Measurements from ENCODE around the gene SLC44A4.
A peak's percentile ranks its signal among the peaks of the same experiment; 100 is the strongest.

SLC44A4 gene

DNA sequence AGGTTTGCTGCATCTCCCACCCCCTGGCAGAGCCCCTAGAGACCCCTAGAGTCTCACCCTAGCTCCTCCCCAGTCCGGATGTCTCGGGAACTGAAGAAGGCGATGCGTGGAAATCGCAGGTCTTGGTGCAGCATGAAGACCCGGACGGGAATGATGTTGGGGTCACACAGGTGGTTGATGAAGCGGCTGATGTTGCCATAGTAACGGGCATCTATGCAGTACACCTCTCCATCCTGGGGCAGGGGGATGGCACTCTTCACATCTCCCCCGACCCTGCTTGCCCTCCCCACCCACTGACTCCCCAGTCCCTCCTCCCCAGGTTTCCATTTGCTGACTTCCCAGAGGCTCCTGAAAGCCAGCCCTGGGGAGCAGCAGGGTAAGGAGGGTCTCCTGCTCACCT, 1.8 kb upstream of the SLC44A4 start:
- DNase-seq (ENCODE audit: low spot score) = no peak
- H3K36me3 ChIP-seq (ENCODE audit: low read depth) = peaks cover 45% of the 10 kb centered on the region
- ATAC-seq (ENCODE audit: low read depth) = no peak

DNA sequence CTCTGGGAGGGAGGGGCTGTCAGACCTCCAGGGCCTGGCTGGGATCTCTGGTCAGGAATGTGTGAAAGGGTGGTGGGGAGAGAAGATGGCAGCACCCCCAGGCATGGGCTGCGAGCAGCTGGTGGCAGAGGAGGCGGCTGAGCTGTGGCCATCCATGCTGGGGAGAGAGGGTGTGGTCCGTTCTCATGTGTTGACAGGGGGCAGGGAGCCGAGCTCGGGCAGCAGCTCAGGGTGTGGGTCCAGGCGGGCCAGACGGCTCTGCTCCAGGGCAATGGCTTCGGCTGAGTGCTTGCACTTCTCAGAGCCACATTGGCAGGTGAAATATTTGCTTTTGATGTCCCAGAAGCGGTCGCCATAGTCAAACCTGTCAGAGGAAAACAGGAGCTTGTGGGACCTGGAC, 1.1 kb upstream of the SLC44A4 start:
- Histone ChIP-seq H3K9me3 (ENCODE audit: severe bottlenecking) (no peaks in the 10 kb centered on the region), H3K4me1 (ENCODE audit: insufficient read depth, poor library complexity, severe bottlenecking) (no peaks in the 10 kb centered on the region), H3K27ac (ENCODE audit: poor library complexity, severe bottlenecking) (no peak overlapping the region), H3K4me3 (ENCODE audit: severe bottlenecking) (no peak overlapping the region), H3K36me3 (ENCODE audit: low read depth) (peaks cover 41% of the 10 kb centered on the region), H3K27me3 (ENCODE audit: insufficient read depth, poor library complexity, severe bottlenecking) (no peaks in the 10 kb centered on the region)
- DNase-seq (ENCODE audit: low spot score) (no peak), ATAC-seq (ENCODE audit: low read depth) (no peak)
- TF ChIP-seq CTCF (IDR thresholded peaks at IDR 0.05; ENCODE audit: poor library complexity, severe bottlenecking) = no peak

More for the DNA sequence above, 1.8 kb upstream of the SLC44A4 start:
- H3K4me3 ChIP-seq (ENCODE audit: severe bottlenecking) = no peak overlapping the region
- no peaks in the 10 kb centered on the region for H3K27me3 ChIP-seq (ENCODE audit: insufficient read depth, poor library complexity, severe bottlenecking)
- TF ChIP-seq CTCF (IDR thresholded peaks at IDR 0.05; ENCODE audit: poor library complexity, severe bottlenecking) = no peak
- no peaks in the 10 kb centered on the region for H3K9me3 ChIP-seq (ENCODE audit: severe bottlenecking)
- no peaks in the 10 kb centered on the region for H3K4me1 ChIP-seq (ENCODE audit: insufficient read depth, poor library complexity, severe bottlenecking)
- H3K27ac ChIP-seq (ENCODE audit: poor library complexity, severe bottlenecking) = no peak overlapping the region

DNA sequence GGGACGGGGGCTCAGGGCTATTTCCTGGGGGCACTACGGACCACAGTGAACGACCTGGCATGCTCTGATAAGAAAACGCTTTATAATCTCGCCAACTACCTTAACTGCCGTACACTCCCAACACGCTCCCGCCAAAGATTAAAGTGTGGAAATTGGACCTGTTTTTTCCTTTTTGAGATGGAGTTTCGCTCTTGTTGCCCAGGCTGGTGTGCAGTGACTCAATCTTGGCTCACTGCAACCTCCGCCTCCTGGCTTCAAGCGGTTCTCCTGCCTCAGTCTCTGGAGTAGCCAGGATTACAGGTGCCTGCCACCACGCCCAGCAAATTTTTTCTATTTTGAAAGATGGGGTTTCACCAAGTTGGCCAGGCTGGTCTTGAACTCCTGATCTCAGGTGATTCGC, 346 bp upstream of the SLC44A4 start:
- Histone ChIP-seq H3K36me3 (ENCODE audit: low read depth) (peaks cover 34% of the 10 kb centered on the region), H3K9me3 (ENCODE audit: severe bottlenecking) (no peaks in the 10 kb centered on the region), H3K4me3 (ENCODE audit: severe bottlenecking) (no peak overlapping the region), H3K4me1 (ENCODE audit: insufficient read depth, poor library complexity, severe bottlenecking) (no peaks in the 10 kb centered on the region), H3K27ac (ENCODE audit: poor library complexity, severe bottlenecking) (no peak overlapping the region), H3K27me3 (ENCODE audit: insufficient read depth, poor library complexity, severe bottlenecking) (no peaks in the 10 kb centered on the region)
- ATAC-seq (ENCODE audit: low read depth) (no peak), DNase-seq (ENCODE audit: low spot score) (no peak)
- TF ChIP-seq CTCF (IDR thresholded peaks at IDR 0.05; ENCODE audit: poor library complexity, severe bottlenecking) = no peak

DNA sequence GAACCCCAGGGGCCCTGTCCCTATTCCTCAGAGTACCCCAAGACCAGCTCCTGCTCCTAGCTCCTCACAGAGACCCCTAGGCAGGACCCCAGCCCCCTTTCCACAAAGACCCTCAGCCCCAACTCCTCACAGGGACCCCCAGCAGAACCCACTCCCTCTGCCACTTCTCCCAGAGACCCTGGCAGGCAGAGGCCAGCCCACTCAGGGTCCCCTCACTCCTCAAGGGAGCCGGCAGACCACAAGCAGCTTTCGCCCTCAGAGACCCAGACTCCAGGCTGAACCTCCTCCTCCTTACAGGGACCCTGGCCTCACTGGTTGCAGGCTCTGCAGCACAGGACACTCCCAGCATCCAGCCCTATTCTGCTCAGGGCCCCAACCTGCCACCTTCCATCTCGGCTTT, 575 bp downstream of the SLC44A4 start:
- no peaks in the 10 kb centered on the region for H3K27me3 ChIP-seq (ENCODE audit: insufficient read depth, poor library complexity, severe bottlenecking)
- H3K9me3 ChIP-seq (ENCODE audit: severe bottlenecking) = no peaks in the 10 kb centered on the region
- no peak for TF ChIP-seq CTCF (IDR thresholded peaks at IDR 0.05; ENCODE audit: poor library complexity, severe bottlenecking)
- no peak overlapping the region for H3K4me3 ChIP-seq (ENCODE audit: severe bottlenecking)
- DNase-seq (ENCODE audit: low spot score) (peak; percentile 47), ATAC-seq (ENCODE audit: low read depth) (no peak)
- H3K36me3 ChIP-seq (ENCODE audit: low read depth) = peaks cover 29% of the 10 kb centered on the region
- no peaks in the 10 kb centered on the region for H3K4me1 ChIP-seq (ENCODE audit: insufficient read depth, poor library complexity, severe bottlenecking)
- H3K27ac ChIP-seq (ENCODE audit: poor library complexity, severe bottlenecking) = no peak overlapping the region

DNA sequence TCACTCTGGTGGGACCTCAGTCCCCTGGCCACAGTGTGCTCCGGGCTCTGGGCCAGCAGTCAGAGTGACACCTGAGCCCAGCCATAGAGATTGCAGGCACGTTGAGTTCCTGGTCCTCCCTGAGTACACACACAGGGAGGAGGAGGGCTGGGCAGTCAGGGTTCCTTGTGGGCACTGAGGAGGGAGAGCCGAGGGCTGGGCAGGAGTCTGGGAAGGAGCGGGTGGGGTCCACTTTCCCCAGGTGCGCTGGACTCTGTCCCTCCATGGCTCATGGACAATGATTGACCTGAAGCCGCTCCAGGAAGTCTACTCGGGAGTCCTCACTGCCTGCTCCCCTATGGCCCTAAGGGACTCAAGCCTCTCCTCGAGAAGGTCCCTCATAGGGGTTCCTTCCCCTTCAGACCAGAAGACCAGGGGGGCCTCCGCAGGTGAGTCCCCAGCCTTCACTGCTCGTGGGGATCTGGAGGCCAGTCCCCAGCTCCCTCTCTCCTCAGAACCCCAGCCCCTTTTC, 1.1 kb downstream of the SLC44A4 start:
- H3K27ac ChIP-seq (ENCODE audit: poor library complexity, severe bottlenecking) = no peak overlapping the region
- DNase-seq (ENCODE audit: low spot score) (no peak), ATAC-seq (ENCODE audit: low read depth) (no peak; the same call in 2 of the 3 replicates)

More for the DNA sequence above, 1.1 kb downstream of the SLC44A4 start:
- Histone ChIP-seq H3K36me3 (ENCODE audit: low read depth) (peaks cover 24% of the 10 kb centered on the region), H3K27me3 (ENCODE audit: insufficient read depth, poor library complexity, severe bottlenecking) (no peaks in the 10 kb centered on the region), H3K4me1 (ENCODE audit: insufficient read depth, poor library complexity, severe bottlenecking) (no peaks in the 10 kb centered on the region), H3K4me3 (ENCODE audit: severe bottlenecking) (no peak overlapping the region), H3K9me3 (ENCODE audit: severe bottlenecking) (no peaks in the 10 kb centered on the region)
- no peak for TF ChIP-seq CTCF (IDR thresholded peaks at IDR 0.05; ENCODE audit: poor library complexity, severe bottlenecking)

Measured in RWPE2 (cell line).